GM19025 (cell line): ENCODE results near the gene BEND6.
"Not testable (repeated sequence)": the region's sequence is repeated elsewhere in the genome, so short reads cannot be mapped to it uniquely, and the experiment has no call there.

Experiments used
- ATAC-seq: cut with Tn5 transposase; IDR thresholded peaks from one replicate; pipeline ENCODE4 v1.9.1; 2021; ENCODE audit warnings: mild to moderate bottlenecking, low read depth, moderate library complexity; ENCODE audit not compliant: unreplicated experiment

Gene BEND6

DNA sequence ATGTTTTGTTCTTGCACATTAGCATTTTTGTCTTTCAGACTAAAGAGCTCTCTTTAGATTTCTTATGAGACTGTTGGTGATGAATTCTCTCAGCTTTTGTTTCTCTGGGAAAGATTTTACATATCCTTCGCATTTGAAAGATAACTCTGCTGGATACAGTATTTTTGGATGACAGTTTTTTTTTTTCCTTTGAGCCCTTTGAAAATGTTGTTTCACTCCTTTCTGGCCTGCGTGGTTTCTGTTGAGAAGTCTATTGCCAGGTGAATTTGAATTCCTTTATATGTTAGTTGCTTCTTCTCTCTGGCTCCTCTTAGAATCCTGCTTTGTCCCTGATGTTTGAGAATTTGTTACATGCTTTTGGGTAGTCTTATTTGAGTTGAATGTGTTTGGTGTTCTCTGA, 69.4 kb downstream of the BEND6 start:
- no peak for ATAC-seq

DNA sequence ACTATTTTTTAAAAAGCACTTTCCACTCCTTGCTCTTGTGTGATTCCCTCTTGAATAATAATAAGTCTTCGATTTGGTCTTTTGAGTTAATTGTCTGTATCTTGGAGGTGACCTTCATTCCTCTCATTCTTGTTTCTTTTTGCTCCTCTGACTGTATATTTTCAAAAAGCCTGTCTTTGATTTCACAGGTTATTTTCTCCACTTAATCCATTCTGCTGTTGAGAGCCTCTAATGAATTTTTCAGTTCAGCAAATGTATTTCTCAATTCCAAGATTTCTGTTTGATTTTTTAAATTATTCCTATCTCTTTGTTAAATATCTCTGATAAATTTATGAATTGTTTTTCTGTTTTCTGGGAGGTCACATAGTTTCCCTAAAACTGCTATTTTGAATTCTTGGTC, 69.9 kb downstream of the BEND6 start:
- no peak for ATAC-seq

GRCh38 chr6:57026001-57026400, 71.1 kb downstream of the BEND6 start:
- ATAC-seq = no peak

GRCh38 chr6:57027301-57027700, 72.4 kb downstream of the BEND6 start:
- ATAC-seq = no peak

DNA sequence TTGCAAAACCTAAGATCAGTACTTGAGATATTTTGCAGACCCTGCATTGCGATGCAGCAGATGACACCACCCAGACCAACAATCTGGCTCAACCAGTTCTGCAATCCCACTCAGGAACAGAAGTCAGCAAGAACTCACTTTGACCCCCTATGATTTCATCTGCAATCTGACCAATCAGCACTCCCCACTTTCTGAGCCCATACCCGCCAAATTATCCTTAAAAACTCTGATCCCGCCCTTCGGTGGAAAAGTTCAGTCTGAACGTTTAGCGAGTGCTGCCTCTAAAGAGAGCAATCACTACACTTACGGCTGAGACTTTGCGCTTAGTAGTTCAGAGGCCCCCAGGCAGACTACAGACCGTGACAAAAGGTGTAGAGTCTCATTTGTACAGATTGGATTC, 74.3 kb downstream of the BEND6 start:
- ATAC-seq = no peak

DNA sequence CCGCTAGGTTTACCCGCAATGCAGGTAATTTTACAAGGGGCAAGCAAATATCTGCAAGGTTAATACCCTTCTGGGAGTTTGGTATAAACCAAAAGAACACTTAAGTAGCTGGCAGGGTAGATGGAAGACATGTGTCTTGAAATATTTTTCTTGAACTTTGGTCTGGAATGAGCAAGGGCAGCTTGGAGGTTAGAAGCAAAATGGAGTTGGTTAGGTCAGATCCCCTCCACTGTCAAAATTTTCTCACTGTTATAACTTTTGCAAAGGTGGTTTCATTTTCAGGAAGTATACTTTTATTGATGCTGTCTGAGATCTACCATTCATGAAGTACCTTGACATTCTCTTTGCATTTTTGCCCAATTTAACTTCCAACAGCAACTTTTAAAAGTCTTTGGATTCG, 78.3 kb downstream of the BEND6 start:
- no peak for ATAC-seq

- no peak for ATAC-seq
These were observed 80.6 kb downstream of the BEND6 start for GRCh38 chr6:57035549-57035948.

- ATAC-seq = no peak
These were observed 84.0 kb downstream of the BEND6 start for GRCh38 chr6:57038906-57039305.

DNA sequence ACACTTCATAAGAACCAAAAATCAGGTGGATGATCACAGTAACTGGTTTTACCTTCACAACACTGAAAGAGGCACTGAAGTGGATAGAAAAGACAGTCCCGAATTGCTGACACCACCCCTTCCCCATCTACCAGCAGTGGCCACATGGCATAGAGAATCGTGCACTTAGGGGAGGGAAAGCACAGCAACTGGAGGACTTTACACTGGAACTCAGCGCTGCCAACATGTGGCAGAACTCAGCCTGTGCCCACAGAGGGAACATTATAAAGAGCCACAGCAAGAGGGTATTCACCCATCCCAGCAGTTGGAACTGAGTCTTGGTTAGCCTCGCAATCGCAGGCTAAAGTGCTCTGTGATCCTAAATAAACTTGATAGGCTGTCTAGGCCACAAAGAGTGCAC, 85.1 kb downstream of the BEND6 start:
- ATAC-seq = no peak

DNA sequence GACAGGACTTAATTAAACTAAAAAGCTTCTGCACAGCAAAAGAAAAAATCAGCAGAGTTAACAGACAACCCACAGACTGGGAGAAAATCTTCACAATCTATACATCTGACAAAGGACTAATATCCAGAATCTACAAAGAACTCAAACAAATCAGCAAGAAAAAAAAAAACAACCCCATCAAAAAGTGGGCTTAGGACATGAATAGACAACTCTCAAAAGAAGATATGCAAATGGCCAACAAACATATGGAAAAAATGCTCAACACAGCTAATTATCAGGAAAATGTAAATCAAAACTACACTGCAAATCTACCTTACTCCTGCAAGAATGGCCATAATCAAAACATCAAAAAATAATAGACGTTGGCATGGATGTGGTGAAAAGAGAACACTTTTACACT, 89.2 kb downstream of the BEND6 start:
- ATAC-seq = not testable (repeated sequence)

- no peak for ATAC-seq
These were observed 89.7 kb downstream of the BEND6 start for GRCh38 chr6:57044568-57044967.

DNA sequence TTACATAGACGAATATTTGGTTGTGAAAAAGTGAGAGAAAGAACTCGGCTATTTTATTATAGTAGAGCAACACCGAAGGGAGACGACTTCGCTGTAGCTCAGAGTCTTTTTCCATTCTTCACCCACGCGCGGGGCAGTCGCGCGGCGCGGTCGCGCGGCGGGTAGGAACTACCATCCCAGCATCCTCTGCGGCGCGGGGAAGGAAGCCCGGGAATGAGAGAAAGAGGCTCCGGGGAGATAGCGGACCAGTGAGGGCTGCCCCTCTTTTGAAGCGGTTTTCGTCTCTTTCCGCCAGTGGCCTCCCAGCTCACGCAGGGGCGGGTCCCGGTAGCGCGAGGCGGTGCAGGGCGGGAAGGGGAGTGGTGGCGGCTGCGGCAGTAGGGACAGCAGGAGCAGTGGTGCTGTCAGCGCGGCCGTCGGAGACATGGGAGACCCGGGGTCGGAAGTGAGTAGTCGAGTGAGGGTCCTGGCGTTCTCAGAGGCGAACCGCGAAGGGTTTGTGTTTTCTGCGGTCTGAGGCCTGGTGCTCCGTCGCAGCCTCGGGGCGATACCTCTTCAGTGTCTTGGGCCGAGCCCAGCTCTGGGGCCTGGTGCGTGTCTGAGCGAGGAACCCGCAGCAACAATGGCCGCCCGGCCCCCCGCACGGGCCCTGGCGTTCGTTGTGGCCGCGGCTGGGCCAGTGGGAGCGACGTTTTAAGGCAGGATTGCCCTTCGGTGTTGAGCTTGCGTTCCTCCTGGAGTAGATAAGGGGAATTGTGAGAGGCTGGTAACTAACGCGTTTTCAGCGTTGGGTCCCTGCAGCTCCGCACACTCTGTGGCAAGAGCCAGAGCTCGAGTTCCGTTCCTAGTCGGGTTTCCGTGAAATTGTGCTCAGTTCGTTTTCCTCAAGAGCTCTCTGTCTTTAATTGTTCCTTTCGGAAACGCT, 91.7 kb downstream of the BEND6 start, which contains the start of gene KIAA1586:
Gene KIAA1586 (plus strand): TSS at position 362 of the 925 bp plus-strand sequence. CDS start 63 bp downstream, at position 425.
- ATAC-seq = peak; percentile 96

GRCh38 chr6:57047257-57047585, 92.3 kb downstream of the BEND6 start:
- peak; percentile 20 for ATAC-seq

GRCh38 chr6:57047859-57048258, 93.0 kb downstream of the BEND6 start:
- ATAC-seq = not testable (repeated sequence)

GRCh38 chr6:57048577-57048976, 93.7 kb downstream of the BEND6 start:
- ATAC-seq = no peak

DNA sequence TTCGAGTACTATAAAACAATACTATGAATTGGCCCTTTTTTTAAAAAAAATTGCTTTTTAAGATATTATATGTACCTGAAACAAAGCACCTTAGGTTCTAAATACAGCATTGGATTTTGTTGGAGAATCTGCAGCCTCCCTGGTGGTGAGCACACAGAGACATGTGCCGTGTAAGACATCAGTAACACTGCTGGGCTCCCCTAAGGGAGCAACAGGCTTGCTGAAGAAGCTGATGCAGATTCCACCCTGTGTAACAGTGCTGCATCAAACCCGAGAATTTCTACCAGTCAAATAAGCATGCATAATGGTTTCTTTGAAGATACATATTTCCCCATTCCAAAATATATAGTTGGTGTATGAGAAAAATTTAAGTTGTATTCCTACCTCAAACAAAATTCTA, 108.9 kb downstream of the BEND6 start:
- no peak for ATAC-seq

GRCh38 chr6:57064809-57065208, 109.9 kb downstream of the BEND6 start:
- ATAC-seq = no peak

DNA sequence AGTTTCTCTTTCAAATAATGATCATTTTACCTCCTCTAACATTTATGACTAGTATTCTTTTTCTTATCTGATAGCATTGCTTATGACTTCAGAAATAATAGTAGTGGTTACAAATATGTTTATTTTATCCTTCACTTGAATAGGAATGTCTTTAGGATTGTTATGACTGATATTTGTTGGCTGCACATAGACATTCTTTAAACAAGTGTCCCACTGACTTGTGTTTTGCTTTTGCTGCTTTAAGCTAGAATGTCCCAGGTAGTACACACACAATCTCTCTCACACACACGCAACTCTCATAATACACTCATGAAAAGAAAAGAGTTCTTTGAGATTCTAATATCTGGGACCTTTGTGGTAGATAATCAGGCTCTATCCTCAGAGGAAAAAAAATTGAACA, 113.2 kb downstream of the BEND6 start:
- no peak for ATAC-seq

DNA sequence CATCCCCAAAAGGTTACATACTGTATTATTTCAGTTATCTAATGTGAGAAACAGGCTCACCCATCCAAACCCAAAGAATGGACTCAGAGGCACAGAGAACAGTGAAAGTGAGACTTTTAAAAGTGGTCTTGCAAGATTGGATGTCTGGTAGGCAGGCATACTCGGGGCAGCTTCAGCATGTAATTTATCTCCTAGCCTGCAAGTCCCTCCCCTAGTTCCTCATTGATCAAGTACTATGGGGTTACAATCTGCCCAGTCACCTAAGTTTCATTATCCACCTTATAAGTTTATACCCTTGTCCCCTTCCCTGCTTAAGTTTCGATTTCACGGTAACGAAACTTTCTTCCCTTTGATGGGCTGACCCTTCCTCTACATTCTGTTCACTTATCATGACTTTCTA, 114.3 kb downstream of the BEND6 start:
- no peak for ATAC-seq

DNA sequence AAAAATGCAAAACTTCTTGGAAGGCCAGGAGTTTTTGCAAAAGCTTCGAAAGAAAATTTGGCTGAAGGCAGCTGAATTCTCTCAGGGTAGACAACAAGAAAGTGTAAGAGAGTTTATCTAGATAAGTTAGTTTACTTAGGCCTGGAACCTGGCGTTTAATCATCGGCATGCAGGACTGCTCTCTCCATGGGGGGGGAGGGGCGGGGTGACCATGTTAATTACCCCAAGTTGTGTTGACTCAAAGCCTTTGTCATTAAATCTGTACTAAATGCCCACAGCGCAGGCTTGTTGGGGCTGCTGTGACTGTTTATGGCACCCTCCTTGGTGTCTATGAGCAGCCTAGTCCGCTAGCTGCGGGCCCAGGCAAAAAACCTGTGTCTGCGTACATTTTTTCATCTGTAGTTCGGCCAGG, 115.0 kb downstream of the BEND6 start:
- no peak for ATAC-seq

DNA sequence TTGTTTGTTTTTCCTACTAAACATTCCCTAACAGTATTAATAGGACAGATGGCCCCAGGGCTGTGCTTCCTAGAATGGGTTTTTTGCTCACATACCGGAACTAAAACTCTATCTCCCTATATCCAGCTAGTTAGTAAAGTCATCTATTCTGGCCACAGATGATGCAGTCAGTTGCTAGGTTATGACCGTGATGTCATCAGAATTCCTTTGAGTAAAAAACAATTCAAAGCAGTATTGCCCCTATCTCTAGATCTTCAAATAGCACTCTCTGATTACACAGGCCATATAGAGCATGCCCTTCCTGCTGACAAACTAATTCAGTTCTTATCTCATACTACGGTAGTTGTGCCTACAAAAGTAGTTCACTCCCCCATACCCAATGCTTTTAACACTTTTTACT, 117.2 kb downstream of the BEND6 start:
- no peak for ATAC-seq

DNA sequence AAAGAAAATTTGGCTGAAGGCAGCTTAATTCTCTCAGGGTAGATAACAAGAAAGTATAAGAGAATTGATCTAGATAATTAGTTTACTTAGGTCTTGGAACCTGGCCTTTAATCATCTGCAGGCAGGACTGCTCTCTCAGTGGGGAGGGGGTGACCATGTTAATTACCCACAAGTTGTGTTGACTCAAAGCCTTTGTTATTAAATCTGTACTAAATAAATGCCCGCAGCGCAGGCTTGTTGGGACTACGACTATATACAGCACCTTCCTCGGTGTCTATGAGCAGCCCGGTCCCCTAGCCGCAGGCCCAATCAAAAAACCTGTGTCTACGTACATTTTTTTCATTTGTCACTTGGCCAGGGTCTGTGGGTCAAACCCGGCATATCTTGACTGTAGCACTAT, 119.5 kb downstream of the BEND6 start:
- ATAC-seq = no peak
